A549 (cell line): Measurements from ENCODE around the gene TFDP1.

ENCODE experiments used
- CBX2 ChIP-seq: fragments of 200-600 bp; sonication (generic); IDR thresholded peaks from 2 replicates; pipeline ENCODE4 v1.6.1; 2016; ENCODE audit warnings: low read depth, mild to moderate bottlenecking, borderline replicate concordance
- CTCF ChIP-seq: fragments of >200 bp; sonication (Bioruptor Twin); formaldehyde crosslinking; IDR thresholded peaks from 3 replicates; pipeline ENCODE4 v1.5.1; 2016
- EP300 ChIP-seq, 2 experiments: fragments of >200 bp; sonication (Bioruptor Twin); formaldehyde crosslinking; IDR thresholded peaks; 2 replicates in 1 of 2; 3 replicates in 1 of 2; pipeline ENCODE4 v1.6.1; 2016 to 2017
- JUN ChIP-seq, 2 experiments: fragments of >200 bp; sonication (Bioruptor Twin); formaldehyde crosslinking; IDR thresholded peaks; 2 replicates in 1 of 2; 3 replicates in 1 of 2; pipeline ENCODE4 v1.6.1; 2016 to 2017
- POLR2A ChIP-seq: IDR thresholded peaks from 2 replicates; pipeline ENCODE4 v1.6.1; 2012; ENCODE audit warnings: mild to moderate bottlenecking, low read length
- TF ChIP-seq, protein P1 (sequence below): IDR thresholded peaks from 2 replicates; pipeline ENCODE4 v1.6.1; 2012

- TF ChIP-seq, protein P1, sequence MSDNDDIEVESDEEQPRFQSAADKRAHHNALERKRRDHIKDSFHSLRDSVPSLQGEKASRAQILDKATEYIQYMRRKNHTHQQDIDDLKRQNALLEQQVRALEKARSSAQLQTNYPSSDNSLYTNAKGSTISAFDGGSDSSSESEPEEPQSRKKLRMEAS: no peak
- TF ChIP-seq CTCF: no peak
- no peak for TF ChIP-seq EP300 (IDR thresholded peaks at IDR 0.05)
- TF ChIP-seq POLR2A: no peak
- TF ChIP-seq JUN (IDR thresholded peaks at IDR 0.05): no peak
- no peak for TF ChIP-seq CBX2
Observed at GRCh38 chr13:113651511-113652403, 67.2 kb downstream of the TFDP1 start.
